PC-9 (cell line): ENCODE results near the gene CAB39L. TPM values are rescaled to one million over a fixed set of nuclear protein-coding genes. Genes with fewer than 3 reads are reported as not detected.

Source experiments
- BruUV-seq: library from RNA; stranded (reverse); fragments of 400-500 nt; replicated peaks from 2 replicates; lab custom pipeline; 2021; lab: Mats Ljungman, UMichigan
- CTCF ChIA-PET: fragments of 300-600 bp; sonication (Branson Sonifier 250); formaldehyde crosslinking; loops from one replicate; lab custom pipeline; 2022; ENCODE audit warnings: antibody characterized with exemption; lab: Charles Lee
- POLR2A ChIA-PET: fragments of 300-600 bp; sonication (Branson Sonifier 250); formaldehyde crosslinking; loops from one replicate; lab custom pipeline; 2022; ENCODE audit warnings: antibody characterized with exemption; ENCODE audit not compliant: unreplicated experiment; lab: Charles Lee
- DNase-seq, 2 experiments: peaks; one replicate each; pipeline versions ENCODE4 v3.0.0 to v3.0.0-alpha.2; 2015 to 2022; ENCODE audit warnings: mixed read lengths in 1 of 2
- H2AFZ ChIP-seq: fragments of 200-600 bp; sonication (generic); 2 replicates; pipeline ENCODE4 v1.8.1; 2017; ENCODE audit warnings: antibody characterized with exemption
- H3F3A ChIP-seq: fragments of 200-600 bp; sonication (generic); 2 replicates; pipeline ENCODE4 v1.8.1; 2017; ENCODE audit warnings: antibody characterized with exemption, mild to moderate bottlenecking, low read depth; ENCODE audit not compliant: insufficient read depth
- H3K27ac ChIP-seq: fragments of 200-600 bp; sonication (generic); 2 replicates; pipeline ENCODE4 v1.6.1; 2016; ENCODE audit warnings: mixed run types
- H3K27me3 ChIP-seq: fragments of 200-600 bp; sonication (generic); 2 replicates; pipeline ENCODE4 v1.6.1; 2016; ENCODE audit warnings: low read depth, mixed run types; ENCODE audit not compliant: insufficient read depth
- H3K36me3 ChIP-seq: fragments of 200-600 bp; sonication (generic); 2 replicates; pipeline ENCODE4 v1.6.1; 2016; ENCODE audit warnings: low read depth, mixed run types
- H3K4me1 ChIP-seq: fragments of 200-600 bp; sonication (generic); replicated peaks from 2 replicates; pipeline ENCODE4 v1.6.1; 2016; ENCODE audit warnings: mixed run types; ENCODE audit not compliant: insufficient read depth
- H3K4me2 ChIP-seq: fragments of 200-600 bp; sonication (generic); 2 replicates; pipeline ENCODE4 v1.6.1; 2017; ENCODE audit warnings: mixed run types
- H3K4me3 ChIP-seq: fragments of 200-600 bp; sonication (generic); 2 replicates; pipeline ENCODE4 v1.6.1; 2016; ENCODE audit warnings: mixed run types
- H3K79me2 ChIP-seq: fragments of 200-600 bp; sonication (generic); 2 replicates; pipeline ENCODE4 v1.6.1; 2017; ENCODE audit warnings: low read depth, mixed run types
- H3K9me2 ChIP-seq: fragments of 200-600 bp; sonication (generic); 2 replicates; pipeline ENCODE4 v1.8.1; 2017; ENCODE audit warnings: mild to moderate bottlenecking; ENCODE audit not compliant: insufficient read depth
- H3K9me3 ChIP-seq: fragments of 200-600 bp; sonication (generic); 2 replicates; pipeline ENCODE4 v1.8.1; 2016; ENCODE audit warnings: low read depth; ENCODE audit not compliant: insufficient read depth
- H4K20me1 ChIP-seq: fragments of 200-600 bp; sonication (generic); 2 replicates; pipeline ENCODE4 v1.8.1; 2017; ENCODE audit not compliant: insufficient read depth
- CTCF ChIP-seq: fragments of 200-600 bp; sonication (generic); conservative IDR thresholded peaks from 2 replicates; pipeline ENCODE4 v1.6.1; 2017; ENCODE audit warnings: mixed run types, antibody characterized with exemption, mild to moderate bottlenecking, moderate library complexity
- EZH2 ChIP-seq: fragments of 200-600 bp; sonication (generic); IDR thresholded peaks from 2 replicates; pipeline ENCODE4 v1.8.0; 2017; ENCODE audit warnings: antibody characterized with exemption, low read depth
- intact Hi-C: fragments of 100-400 bp; cut with micrococcal nuclease; formaldehyde crosslinking; loops from one replicate; pipeline ENCODE4 v1.10.0; 2022; ENCODE audit not compliant: unreplicated experiment
- total RNA-seq: library from RNA; stranded (reverse); gene quantifications from 2 replicates; pipeline ENCODE4 v1.2.3, GENCODE V29; 2021

CAB39L gene
- total RNA-seq, 1 experiment from 2014 or later, result 10.7 TPM

- Histone ChIP-seq H3K9me3 (no peaks in the 10 kb centered on the region), H3K9me2 (no peaks in the 10 kb centered on the region), H3K4me1 (no peaks in the 10 kb centered on the region; the same call in 1 of the 2 replicates), H3K27me3 (no peaks in the 10 kb centered on the region), H3K79me2 (no peaks in the 10 kb centered on the region), H2AFZ (no peak overlapping the region), H3K36me3 (no peaks in the 10 kb centered on the region), H3K4me3 (no peak overlapping the region), H3K27ac (no peak overlapping the region), H3F3A (no peaks in the 10 kb centered on the region; the same call in 1 of the 2 replicates), H4K20me1 (no peaks in the 10 kb centered on the region), H3K4me2 (no peak overlapping the region)
- DNase-seq, result no peak
- BruUV-seq, result no TSS peak
- intact Hi-C loops, result loop anchor here (10.0 kb wide), 2 partner anchors 190 to 550 kb away; partner anchors contain the start of gene PHF11
- ChIA-PET POLR2A (no interaction called here), CTCF (no interaction called here)
- TF ChIP-seq CTCF (no peak), EZH2 (no peak)
Measured at GRCh38 chr13:49304763-49305700, 138.8 kb downstream of the CAB39L start.

GRCh38 chr13:49304356-49304755 lies 139.5 kb downstream of the CAB39L start:
- Histone ChIP-seq H3K27me3 (no peaks in the 10 kb centered on the region), H3F3A (no peaks in the 10 kb centered on the region; the same call in 1 of the 2 replicates), H3K36me3 (no peaks in the 10 kb centered on the region), H3K27ac (no peak overlapping the region), H3K4me2 (no peak overlapping the region), H4K20me1 (no peaks in the 10 kb centered on the region), H3K9me2 (no peaks in the 10 kb centered on the region), H3K9me3 (no peaks in the 10 kb centered on the region), H3K4me3 (no peak overlapping the region), H2AFZ (no peak overlapping the region), H3K4me1 (no peaks in the 10 kb centered on the region; the same call in 1 of the 2 replicates), H3K79me2 (no peaks in the 10 kb centered on the region)
- CTCF ChIA-PET, result no interaction called here
- no peak for DNase-seq
- intact Hi-C loops, result loop anchor here (10.0 kb wide), 2 partner anchors 190 to 550 kb away; partner anchors contain the start of gene PHF11
- POLR2A ChIA-PET, result no interaction called here
- BruUV-seq, result no TSS peak
- TF ChIP-seq CTCF, result no peak
- no peak for TF ChIP-seq EZH2

- no TSS peak for BruUV-seq
- Histone ChIP-seq H3K27ac (no peak overlapping the region), H3K27me3 (no peaks in the 10 kb centered on the region), H3K4me1 (no peaks in the 10 kb centered on the region; the same call in 1 of the 2 replicates), H3K4me3 (no peak overlapping the region), H3F3A (no peaks in the 10 kb centered on the region; the same call in 1 of the 2 replicates), H3K9me2 (no peaks in the 10 kb centered on the region), H3K4me2 (no peak overlapping the region), H3K79me2 (no peaks in the 10 kb centered on the region), H3K36me3 (no peaks in the 10 kb centered on the region), H3K9me3 (no peaks in the 10 kb centered on the region), H2AFZ (no peak overlapping the region), H4K20me1 (no peaks in the 10 kb centered on the region)
- peak in 1 of 2 experiments; percentile 15 for DNase-seq
- TF ChIP-seq EZH2 (no peak), CTCF (no peak)
- ChIA-PET CTCF (no interaction called here), POLR2A (no interaction called here)
- intact Hi-C loops, result loop anchor here (10.0 kb wide), 2 partner anchors 191 to 551 kb away; partner anchors contain the start of gene PHF11
Measured at GRCh38 chr13:49303533-49304252, 140.2 kb downstream of the CAB39L start.
